CD14-positive monocyte (primary cell): ENCODE data around the gene CEP170B. TPM values are rescaled to one million over a fixed set of nuclear protein-coding genes. Genes with fewer than 3 reads are reported as not detected.
A peak's percentile ranks its signal among the peaks of the same experiment; 100 is the strongest.

Experiments
- DNase-seq, 3 donors: peaks; one replicate each; pipeline ENCODE4 v3.0.0-alpha.2; 2011 to 2022
- H2AFZ ChIP-seq: 2 replicates; pipeline ENCODE4 v1.6.0; 2012; ENCODE audit warnings: mild to moderate bottlenecking, low read depth, low read length, inconsistent platforms; ENCODE audit not compliant: insufficient read depth, poor library complexity, severe bottlenecking
- H3K27ac ChIP-seq, 2 donors: 1 replicate in 1 of 2; 2 replicates in 1 of 2; pipeline ENCODE4 v1.5.1; 2012 to 2013; ENCODE audit warnings: low read length in 2 of 2, control low read depth in 1 of 2, inconsistent platforms in 1 of 2, low read depth in 1 of 2, mild to moderate bottlenecking in 1 of 2
- H3K27me3 ChIP-seq, 2 donors: one replicate each; pipeline versions ENCODE4 v1.6.0 to v1.6.1; 2011 to 2013; ENCODE audit warnings: low read length in 2 of 2; ENCODE audit not compliant: control insufficient read depth in 2 of 2, insufficient read depth in 2 of 2
- H3K36me3 ChIP-seq, 2 donors: replicated peaks in 1 of 2; 1 replicate in 1 of 2; 2 replicates in 1 of 2; pipeline versions ENCODE4 v1.5.1 to v1.6.1; 2012 to 2013; ENCODE audit warnings: low read length in 2 of 2, control low read depth in 1 of 2, inconsistent platforms in 1 of 2, mild to moderate bottlenecking in 1 of 2; ENCODE audit not compliant: insufficient read depth in 2 of 2, control insufficient read depth in 1 of 2
- H3K4me1 ChIP-seq, 2 donors: 1 replicate in 1 of 2; 2 replicates in 1 of 2; pipeline versions ENCODE4 v1.5.1 to v1.6.1; 2012 to 2013; ENCODE audit warnings: low read length in 2 of 2, control low read depth in 1 of 2, inconsistent platforms in 1 of 2, mild to moderate bottlenecking in 1 of 2, moderate library complexity in 1 of 2; ENCODE audit not compliant: insufficient read depth in 2 of 2, control insufficient read depth in 1 of 2
- H3K4me2 ChIP-seq: replicated peaks from 2 replicates; pipeline ENCODE3; 2012; ENCODE audit warnings: low read length, moderate library complexity, mild to moderate bottlenecking; ENCODE audit not compliant: poor library complexity, severe bottlenecking; ENCODE audit errors: extremely low read depth
- H3K4me3 ChIP-seq, 3 experiments: fragments of 200-600 bp in 1 of 3; sonication (generic) in 1 of 3; replicated peaks in 1 of 3; 1 replicate in 2 of 3; 2 replicates in 1 of 3; pipeline ENCODE4 v1.5.1; 2011 to 2013; ENCODE audit warnings: low read length in 3 of 3, mild to moderate bottlenecking in 3 of 3, control low read depth in 2 of 3, low read depth in 2 of 3, inconsistent platforms in 1 of 3, moderate library complexity in 1 of 3
- H3K79me2 ChIP-seq: 2 replicates; pipeline ENCODE4 v1.6.0; 2012; ENCODE audit warnings: mild to moderate bottlenecking, control low read depth, inconsistent platforms, low read length, moderate library complexity; ENCODE audit not compliant: insufficient read depth
- H3K9ac ChIP-seq: 2 replicates; pipeline ENCODE4 v1.6.0; 2017; ENCODE audit warnings: low read length, mild to moderate bottlenecking; ENCODE audit not compliant: insufficient read depth, poor library complexity, severe bottlenecking
- H3K9me3 ChIP-seq, 2 donors: replicated peaks in 1 of 2; 1 replicate in 1 of 2; 2 replicates in 1 of 2; pipeline versions ENCODE4 v1.5.1 to v1.6.1; 2012 to 2013; ENCODE audit warnings: low read length in 2 of 2, control low read depth in 1 of 2; ENCODE audit not compliant: control insufficient read depth in 1 of 2, insufficient read depth in 1 of 2
- H4K20me1 ChIP-seq: 2 replicates; pipeline ENCODE4 v1.6.0; 2012; ENCODE audit warnings: mild to moderate bottlenecking, low read length, control low read depth, moderate library complexity; ENCODE audit not compliant: insufficient read depth
- H3K27ac Mint-ChIP-seq, 7 donors: one replicate each; pipeline ENCODE4 v1.8.0; 2020; ENCODE audit warnings: mild to moderate bottlenecking in 7 of 7, mixed read lengths in 7 of 7, moderate library complexity in 6 of 7, inconsistent platforms in 2 of 7
- H3K27me3 Mint-ChIP-seq, 3 donors: one replicate each; pipeline ENCODE4 v1.8.0; 2021 to 2022; ENCODE audit warnings: low read depth in 3 of 3, mild to moderate bottlenecking in 3 of 3, mixed read lengths in 3 of 3, moderate library complexity in 3 of 3, inconsistent platforms in 1 of 3
- H3K36me3 Mint-ChIP-seq, 2 donors: one replicate each; pipeline ENCODE4 v1.8.0; 2020; ENCODE audit warnings: mixed read lengths in 2 of 2, inconsistent platforms in 1 of 2, mild to moderate bottlenecking in 1 of 2
- H3K4me1 Mint-ChIP-seq: one replicate; pipeline ENCODE4 v1.8.0; 2020; ENCODE audit warnings: mild to moderate bottlenecking, mixed read lengths
- H3K4me3 Mint-ChIP-seq, 2 donors: one replicate each; pipeline ENCODE4 v1.8.0; 2020; ENCODE audit warnings: mild to moderate bottlenecking in 2 of 2, mixed read lengths in 2 of 2, moderate library complexity in 1 of 2
- H3K9me3 Mint-ChIP-seq, 7 donors: one replicate each; pipeline ENCODE4 v1.8.0; 2020 to 2022; ENCODE audit warnings: mixed read lengths in 7 of 7, mild to moderate bottlenecking in 6 of 7, moderate library complexity in 6 of 7, inconsistent platforms in 2 of 7
- CTCF ChIP-seq: fragments of 200-600 bp; IDR thresholded peaks from one replicate; pipeline ENCODE4 v1.8.0; 2022; ENCODE audit warnings: antibody characterized with exemption, mild to moderate bottlenecking
- WGBS: methylation state at CpG from one replicate; pipeline ENCODE4 v1.1.5; 2013; ENCODE audit warnings: missing lambda C conversion rate; ENCODE audit not compliant: insufficient coverage; 5-methylcytosine and 5-hydroxymethylcytosine counted together
- intact Hi-C, 2 donors: fragments of 100-400 bp; cut with micrococcal nuclease; formaldehyde crosslinking; loops; one replicate each; pipeline versions ENCODE4 v1.15.0 to v1.15.1; 2023
- polyA plus RNA-seq, 3 donors: library from polyadenylated mRNA; depleted of rRNA in 1 of 3; unstranded in 2 of 3; stranded (reverse) in 1 of 3; fragments of 300-500 nt in 2 of 3; fragments of >200 nt in 1 of 3; fragmentation: Illumina TruSeq in 2 of 3; gene quantifications; 1 replicate in 2 of 3; 2 replicates in 1 of 3; pipeline ENCODE4 v1.2.3, GENCODE V29; 2012 to 2021

The CEP170B gene
- polyA plus RNA-seq, 3 donors = 0.09 TPM; not detected in 2

DNA sequence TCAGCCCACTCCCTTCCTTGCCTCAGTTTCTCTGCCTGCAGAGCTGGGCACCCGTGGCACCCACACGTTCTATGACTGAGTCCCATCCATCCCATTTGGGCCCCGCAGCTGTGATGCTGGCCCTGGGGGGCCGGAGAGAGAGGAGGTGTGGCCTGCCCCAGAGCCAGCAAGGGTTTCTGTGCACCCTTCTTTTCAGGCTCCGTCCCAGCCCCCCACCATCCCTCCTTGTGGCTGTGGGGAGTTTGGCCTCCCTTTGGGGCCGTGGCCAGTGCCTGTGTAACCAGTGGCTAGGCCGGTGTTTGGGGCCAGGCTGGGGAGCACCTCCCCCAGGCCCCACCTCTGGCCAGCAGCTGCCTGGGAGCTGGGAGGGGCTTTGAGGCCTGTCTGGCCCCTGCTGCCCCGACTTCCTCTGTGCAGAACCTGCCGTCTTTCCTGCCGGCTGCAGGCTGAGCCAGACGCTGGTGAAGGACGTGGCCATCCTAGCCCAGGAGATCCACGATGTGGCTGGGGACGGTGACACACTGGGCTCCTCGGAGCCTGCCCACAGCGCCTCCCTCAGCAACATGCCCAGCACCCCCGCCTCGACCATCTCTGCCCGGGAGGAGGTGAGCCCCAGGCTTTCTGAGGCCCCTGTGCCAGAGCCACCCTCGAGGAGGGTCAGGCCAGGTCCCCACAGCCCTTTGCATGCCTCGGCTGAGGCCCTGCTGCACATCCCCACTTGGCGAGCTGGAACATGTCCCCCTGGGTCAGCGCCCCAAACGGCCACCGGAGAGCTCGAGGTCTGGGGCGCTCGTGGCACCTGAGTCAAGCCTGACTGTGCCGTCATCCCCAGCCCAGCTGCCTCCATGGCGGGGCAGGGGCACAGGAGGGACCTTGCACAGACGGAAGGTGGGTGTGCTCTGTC is 27.7 kb downstream of the CEP170B start:
- Mint-ChIP-seq H3K27me3 (peaks cover 0 to 6% (median 1%) of the 10 kb centered on the region in 3 donors), H3K27ac (no peak overlapping the region), H3K4me3 (no peak overlapping the region), H3K4me1 (no peaks in the 10 kb centered on the region), H3K9me3 (peaks cover 0 to 2% (median 0%) of the 10 kb centered on the region in 7 donors), H3K36me3 (no peaks in the 10 kb centered on the region)
- H3K79me2 ChIP-seq = no peaks in the 10 kb centered on the region
- no peak overlapping the region for H3K9ac ChIP-seq
- H3K4me3 ChIP-seq = no peak overlapping the region
- H3K4me2 ChIP-seq = no peak overlapping the region
- no peak for TF ChIP-seq CTCF
- DNase-seq = peak in 1 of 3 donors; percentile 2
- no peak overlapping the region for H2AFZ ChIP-seq
- no peaks in the 10 kb centered on the region for H3K36me3 ChIP-seq
- WGBS = 64% methylated on average over 23 of the region's 31 CpGs
- no peaks in the 10 kb centered on the region for H3K27me3 ChIP-seq
- H3K9me3 ChIP-seq = no peaks in the 10 kb centered on the region
- no peak overlapping the region for H3K27ac ChIP-seq
- intact Hi-C loops = no loop called here
- no peaks in the 10 kb centered on the region for H3K4me1 ChIP-seq
- no peaks in the 10 kb centered on the region for H4K20me1 ChIP-seq

GRCh38 chr14:104893435-104894207 is 28.6 kb downstream of the CEP170B start:
- Histone ChIP-seq H3K27me3 (no peaks in the 10 kb centered on the region), H3K4me1 (no peaks in the 10 kb centered on the region), H3K9ac (no peak overlapping the region), H3K4me2 (no peak overlapping the region), H3K9me3 (no peaks in the 10 kb centered on the region), H3K27ac (no peak overlapping the region), H3K4me3 (no peak overlapping the region), H4K20me1 (no peaks in the 10 kb centered on the region), H2AFZ (no peak overlapping the region), H3K36me3 (no peaks in the 10 kb centered on the region), H3K79me2 (no peaks in the 10 kb centered on the region)
- Mint-ChIP-seq H3K27ac (no peak overlapping the region), H3K27me3 (peaks cover 0 to 6% (median 1%) of the 10 kb centered on the region in 3 donors), H3K4me3 (no peak overlapping the region), H3K9me3 (peaks cover 0 to 2% (median 0%) of the 10 kb centered on the region in 7 donors), H3K4me1 (no peaks in the 10 kb centered on the region), H3K36me3 (no peaks in the 10 kb centered on the region)
- intact Hi-C loops = no loop called here
- DNase-seq = peak in 1 of 3 donors; percentile 1
- TF ChIP-seq CTCF = no peak
- WGBS = 92% methylated on average over 33 of the region's 39 CpGs
